Smooth muscle cell (in vitro differentiated cells): Measurements from ENCODE around the gene STK16. TPM values are rescaled to one million over a fixed set of nuclear protein-coding genes. Genes with fewer than 3 reads are reported as not detected.
A peak's percentile ranks its signal among the peaks of the same experiment; 100 is the strongest.

ENCODE experiments used
- DNase-seq: peaks from one replicate; lab custom pipeline; 2025; ENCODE audit not compliant: unreplicated experiment; lab: John Stamatoyannopoulos, UW
- H2AFZ ChIP-seq: fragments of 200-600 bp; sonication (generic); 2 replicates; pipeline ENCODE4 v1.6.0; 2016; ENCODE audit warnings: antibody characterized with exemption, low read depth, mild to moderate bottlenecking
- H3F3A ChIP-seq: fragments of 200-600 bp; sonication (generic); 2 replicates; pipeline ENCODE4 v1.6.0; 2017; ENCODE audit warnings: antibody characterized with exemption, low read depth
- H3K27ac ChIP-seq: fragments of 200-600 bp; sonication (generic); 2 replicates; pipeline ENCODE4 v1.5.1; 2016; ENCODE audit warnings: low read depth, mild to moderate bottlenecking
- H3K27me3 ChIP-seq: fragments of 200-600 bp; sonication (generic); 2 replicates; pipeline ENCODE4 v1.6.1; 2016; ENCODE audit warnings: low read depth, mild to moderate bottlenecking
- H3K36me3 ChIP-seq: fragments of 200-600 bp; sonication (generic); 2 replicates; pipeline ENCODE4 v1.5.1; 2016; ENCODE audit warnings: low read depth
- H3K4me1 ChIP-seq: fragments of 200-600 bp; sonication (generic); 2 replicates; pipeline ENCODE4 v1.5.1; 2016; ENCODE audit warnings: low read depth
- H3K4me2 ChIP-seq: fragments of 200-600 bp; sonication (generic); 2 replicates; pipeline ENCODE4 v1.6.0; 2016; ENCODE audit warnings: mild to moderate bottlenecking
- H3K4me3 ChIP-seq: fragments of 200-600 bp; sonication (generic); 2 replicates; pipeline ENCODE4 v1.5.1; 2016; ENCODE audit warnings: mild to moderate bottlenecking
- H3K79me2 ChIP-seq: fragments of 200-600 bp; sonication (generic); 2 replicates; pipeline ENCODE4 v1.6.0; 2016; ENCODE audit warnings: low read depth, mild to moderate bottlenecking
- H3K9ac ChIP-seq: fragments of 200-600 bp; sonication (generic); 2 replicates; pipeline ENCODE4 v1.6.0; 2016; ENCODE audit warnings: low read depth
- H3K9me3 ChIP-seq: fragments of 200-600 bp; sonication (generic); replicated peaks from 2 replicates; pipeline ENCODE4 v1.5.1; 2016; ENCODE audit warnings: low read depth
- H4K20me1 ChIP-seq: fragments of 200-600 bp; sonication (generic); 2 replicates; pipeline ENCODE4 v1.6.0; 2016; ENCODE audit warnings: low read depth
- CTCF ChIP-seq: fragments of 200-600 bp; sonication (generic); IDR thresholded peaks from 2 replicates; pipeline ENCODE4 v1.5.1; 2017; ENCODE audit warnings: borderline replicate concordance, mild to moderate bottlenecking, antibody characterized with exemption; ENCODE audit not compliant: insufficient read depth, poor library complexity, severe bottlenecking
- WGBS: methylation state at CpG from one replicate; pipeline ENCODE4 v1.1.7; 2016; ENCODE audit warnings: low lambda C conversion rate; 5-methylcytosine and 5-hydroxymethylcytosine counted together
- polyA plus RNA-seq: library from polyadenylated mRNA; unstranded; fragments of >200 nt; fragmentation: Nextera tagmentation; extraction: Ambion mirVana; gene quantifications from 2 replicates; pipeline ENCODE4 v1.2.1, GENCODE V29; 2016
- total RNA-seq: library from RNA; depleted of rRNA; stranded (reverse); fragments of >200 nt; gene quantifications from 2 replicates; pipeline ENCODE4 v1.2.3, GENCODE V29; 2014

The STK16 gene
- total and polyA plus RNA-seq, 2 experiments from 2014 or later: 8.8 to 15.2 TPM

- Histone ChIP-seq H3F3A (peaks cover 4% of the 10 kb centered on the region), H3K9me3 (no peaks in the 10 kb centered on the region), H2AFZ (no peak overlapping the region), H3K4me3 (no peak overlapping the region), H3K4me2 (no peak overlapping the region), H3K79me2 (no peaks in the 10 kb centered on the region), H3K9ac (no peak overlapping the region), H3K27me3 (no peaks in the 10 kb centered on the region), H3K27ac (no peak overlapping the region), H4K20me1 (no peaks in the 10 kb centered on the region), H3K4me1 (peaks cover 4% of the 10 kb centered on the region), H3K36me3 (no peaks in the 10 kb centered on the region)
- 95% methylated on average over 16 of the region's 16 CpGs for WGBS
- no peak for DNase-seq
- TF ChIP-seq CTCF: no peak
Measured at GRCh38 chr2:219284501-219285372, 39.5 kb downstream of the STK16 start.

- no peak for DNase-seq
- Histone ChIP-seq H3K36me3 (no peaks in the 10 kb centered on the region), H3F3A (peaks cover 4% of the 10 kb centered on the region), H3K4me1 (no peaks in the 10 kb centered on the region), H3K27ac (no peak overlapping the region), H3K4me2 (no peak overlapping the region), H4K20me1 (no peaks in the 10 kb centered on the region), H3K79me2 (no peaks in the 10 kb centered on the region), H2AFZ (no peak overlapping the region), H3K9ac (no peak overlapping the region), H3K9me3 (no peaks in the 10 kb centered on the region), H3K4me3 (no peak overlapping the region), H3K27me3 (no peaks in the 10 kb centered on the region)
- no peak for TF ChIP-seq CTCF
- 96% methylated on average over 11 of the region's 12 CpGs for WGBS
Measured at GRCh38 chr2:219285373-219285735, 40.1 kb downstream of the STK16 start.

- Histone ChIP-seq H3K4me1 (no peaks in the 10 kb centered on the region), H3K9ac (no peak overlapping the region)
- no peak for DNase-seq
Measured at GRCh38 chr2:219285894-219286425, 40.7 kb downstream of the STK16 start.

More at GRCh38 chr2:219285894-219286425, 40.7 kb downstream of the STK16 start:
- no peaks in the 10 kb centered on the region for H3K79me2 ChIP-seq
- 79% methylated on average over 14 of the region's 17 CpGs for WGBS
- no peak overlapping the region for H2AFZ ChIP-seq
- no peak overlapping the region for H3K4me2 ChIP-seq
- no peak overlapping the region for H3K4me3 ChIP-seq
- H3K27ac ChIP-seq: peak overlapping the region; percentile 19
- no peak for TF ChIP-seq CTCF
- H3K27me3 ChIP-seq: no peaks in the 10 kb centered on the region
- no peaks in the 10 kb centered on the region for H3K9me3 ChIP-seq
- H3K36me3 ChIP-seq: no peaks in the 10 kb centered on the region
- peaks cover 4% of the 10 kb centered on the region for H3F3A ChIP-seq
- no peaks in the 10 kb centered on the region for H4K20me1 ChIP-seq
